Measurements from ENCODE around the gene IFRD2. TPM values are rescaled to one million over a fixed set of nuclear protein-coding genes. Genes with fewer than 3 reads are reported as not detected.

The IFRD2 gene
- total RNA-seq, 6 experiments from 2014 or later, result 71.2 to 102 (median 74.6) TPM

GRCh38 chr3:50339485-50340146, 47.4 kb upstream of the IFRD2 start:
- Mint-ChIP-seq H3K36me3 (ENCODE audit: low read depth) (peaks cover 27% of the 10 kb centered on the region), H3K4me1 (ENCODE audit: low read depth) (peaks cover 46% of the 10 kb centered on the region), H3K27me3 (ENCODE audit: insufficient read depth) (peaks cover 4% of the 10 kb centered on the region), H3K27ac (peak overlapping the region; percentile 95), H3K4me3 (peak overlapping the region; percentile 96), H3K9me3 (no peaks in the 10 kb centered on the region)
- peak; percentile 57 for DNase-seq
- TF ChIP-seq CTCF (IDR thresholded peaks at IDR 0.05), result no peak

- H3K4me1 Mint-ChIP-seq (ENCODE audit: low read depth), result peaks cover 52% of the 10 kb centered on the region
- H3K27me3 Mint-ChIP-seq (ENCODE audit: insufficient read depth), result peaks cover 4% of the 10 kb centered on the region
- peak overlapping the region; percentile 96 for H3K4me3 Mint-ChIP-seq
- TF ChIP-seq CTCF (IDR thresholded peaks at IDR 0.05), result no peak
- DNase-seq, result no peak
- peaks cover 29% of the 10 kb centered on the region for H3K36me3 Mint-ChIP-seq (ENCODE audit: low read depth)
- peak overlapping the region; percentile 95 for H3K27ac Mint-ChIP-seq
- H3K9me3 Mint-ChIP-seq, result no peaks in the 10 kb centered on the region
These were observed 46.7 kb upstream of the IFRD2 start for GRCh38 chr3:50338965-50339364.

GRCh38 chr3:50337175-50337861, 45.1 kb upstream of the IFRD2 start:
- TF ChIP-seq CTCF (IDR thresholded peaks at IDR 0.05), result no peak
- H3K4me3 Mint-ChIP-seq, result peak overlapping the region; percentile 96
- peak overlapping the region; percentile 95 for H3K27ac Mint-ChIP-seq
- peaks cover 6% of the 10 kb centered on the region for H3K27me3 Mint-ChIP-seq (ENCODE audit: insufficient read depth)
- peak; percentile 99 for DNase-seq
- no peaks in the 10 kb centered on the region for H3K9me3 Mint-ChIP-seq
- peaks cover 59% of the 10 kb centered on the region for H3K4me1 Mint-ChIP-seq (ENCODE audit: low read depth)
- H3K36me3 Mint-ChIP-seq (ENCODE audit: low read depth), result peaks cover 34% of the 10 kb centered on the region

- H3K4me1 Mint-ChIP-seq (ENCODE audit: low read depth), result peaks cover 59% of the 10 kb centered on the region
- peak overlapping the region; percentile 96 for H3K4me3 Mint-ChIP-seq
- H3K9me3 Mint-ChIP-seq, result no peaks in the 10 kb centered on the region
- H3K27me3 Mint-ChIP-seq (ENCODE audit: insufficient read depth), result peaks cover 6% of the 10 kb centered on the region
- DNase-seq, result peak; percentile 28
- no peak for TF ChIP-seq CTCF (IDR thresholded peaks at IDR 0.05)
- H3K36me3 Mint-ChIP-seq (ENCODE audit: low read depth), result peaks cover 34% of the 10 kb centered on the region
- peak overlapping the region; percentile 95 for H3K27ac Mint-ChIP-seq
These were observed 44.4 kb upstream of the IFRD2 start for GRCh38 chr3:50336452-50337174.

- H3K27ac Mint-ChIP-seq, result peak overlapping the region; percentile 88
- H3K4me1 Mint-ChIP-seq (ENCODE audit: low read depth), result peaks cover 52% of the 10 kb centered on the region
- no peak for DNase-seq
- peak overlapping the region; percentile 70 for H3K4me3 Mint-ChIP-seq
- H3K9me3 Mint-ChIP-seq, result no peaks in the 10 kb centered on the region
- TF ChIP-seq CTCF (IDR thresholded peaks at IDR 0.05), result no peak
- H3K36me3 Mint-ChIP-seq (ENCODE audit: low read depth), result peaks cover 28% of the 10 kb centered on the region
- H3K27me3 Mint-ChIP-seq (ENCODE audit: insufficient read depth), result peaks cover 4% of the 10 kb centered on the region; the same call in 1 of the 2 replicates
These were observed 42.3 kb upstream of the IFRD2 start for GRCh38 chr3:50334339-50335075.
